GM12801 (cell line): ENCODE data around the gene PRPF39.

Experiments used
- CTCF ChIP-seq: IDR thresholded peaks from one replicate; pipeline ENCODE4 v1.5.1; 2011; ENCODE audit warnings: control low read depth; ENCODE audit not compliant: insufficient read length; ENCODE audit errors: extremely low read depth

PRPF39 gene

GRCh38 chr14:45104561-45104960 is 20.6 kb downstream of the PRPF39 start:
- no peak for TF ChIP-seq CTCF

GRCh38 chr14:45112896-45113781 is 29.2 kb downstream of the PRPF39 start:
- TF ChIP-seq CTCF = no peak

GRCh38 chr14:45114327-45114726 is 30.4 kb downstream of the PRPF39 start:
- no peak for TF ChIP-seq CTCF

GRCh38 chr14:45118594-45118993 is 34.7 kb downstream of the PRPF39 start:
- no peak for TF ChIP-seq CTCF

GRCh38 chr14:45120096-45120495 is 36.2 kb downstream of the PRPF39 start:
- no peak for TF ChIP-seq CTCF

- no peak for TF ChIP-seq CTCF
These were observed 39.4 kb downstream of the PRPF39 start for GRCh38 chr14:45123271-45123670.

- TF ChIP-seq CTCF = no peak
These were observed 41.8 kb downstream of the PRPF39 start for GRCh38 chr14:45125754-45126153.
